Astrocyte of the spinal cord (primary cell): Measurements from ENCODE around the gene PLXNA2.
A peak's percentile ranks its signal among the peaks of the same experiment; 100 is the strongest.

ENCODE experiments used
- DNase-seq: peaks from one replicate; pipeline ENCODE4 v3.0.0; 2011; ENCODE audit warnings: low read depth, low spot score
- H3K4me3 ChIP-seq: 2 replicates; pipeline ENCODE4 v1.5.1; 2011; ENCODE audit warnings: low read depth, mild to moderate bottlenecking, low read length, moderate library complexity
- in situ Hi-C: cut with HindIII; loops from 2 replicates; pipeline ENCODE4 v1.10.0; 2017; ENCODE audit warnings: low sequenced_read_pairs
- TF ChIP-seq, protein P1 (sequence below): IDR thresholded peaks from 2 replicates; pipeline ENCODE4 v1.5.1; 2012; ENCODE audit warnings: low read depth, mild to moderate bottlenecking, low read length, inconsistent platforms

PLXNA2 gene

DNA sequence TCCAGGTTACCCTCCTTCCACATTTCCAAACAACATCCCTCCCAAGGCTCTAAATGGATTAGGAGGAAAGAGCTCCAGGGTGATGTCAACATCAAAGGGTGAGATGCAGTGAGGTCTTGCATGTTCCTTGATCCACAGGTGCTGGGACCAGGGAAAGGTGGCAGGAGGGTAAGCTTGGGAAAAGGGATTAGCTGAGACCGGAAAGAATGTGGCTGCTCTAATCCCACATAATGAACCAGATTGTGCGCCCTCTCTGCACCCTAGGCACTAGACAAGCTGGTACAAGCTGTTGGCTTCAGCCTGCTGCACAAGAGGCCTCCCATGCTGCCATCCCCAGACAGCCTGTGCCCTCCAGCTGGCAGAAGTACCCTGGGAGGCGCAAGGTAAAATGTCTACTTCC, 34.9 kb downstream of the PLXNA2 start:
- in situ Hi-C loops, result no loop called here
- H3K4me3 ChIP-seq, result no peak overlapping the region
- no peak for DNase-seq
- TF ChIP-seq, protein P1, sequence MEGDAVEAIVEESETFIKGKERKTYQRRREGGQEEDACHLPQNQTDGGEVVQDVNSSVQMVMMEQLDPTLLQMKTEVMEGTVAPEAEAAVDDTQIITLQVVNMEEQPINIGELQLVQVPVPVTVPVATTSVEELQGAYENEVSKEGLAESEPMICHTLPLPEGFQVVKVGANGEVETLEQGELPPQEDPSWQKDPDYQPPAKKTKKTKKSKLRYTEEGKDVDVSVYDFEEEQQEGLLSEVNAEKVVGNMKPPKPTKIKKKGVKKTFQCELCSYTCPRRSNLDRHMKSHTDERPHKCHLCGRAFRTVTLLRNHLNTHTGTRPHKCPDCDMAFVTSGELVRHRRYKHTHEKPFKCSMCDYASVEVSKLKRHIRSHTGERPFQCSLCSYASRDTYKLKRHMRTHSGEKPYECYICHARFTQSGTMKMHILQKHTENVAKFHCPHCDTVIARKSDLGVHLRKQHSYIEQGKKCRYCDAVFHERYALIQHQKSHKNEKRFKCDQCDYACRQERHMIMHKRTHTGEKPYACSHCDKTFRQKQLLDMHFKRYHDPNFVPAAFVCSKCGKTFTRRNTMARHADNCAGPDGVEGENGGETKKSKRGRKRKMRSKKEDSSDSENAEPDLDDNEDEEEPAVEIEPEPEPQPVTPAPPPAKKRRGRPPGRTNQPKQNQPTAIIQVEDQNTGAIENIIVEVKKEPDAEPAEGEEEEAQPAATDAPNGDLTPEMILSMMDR, result no peak

DNA sequence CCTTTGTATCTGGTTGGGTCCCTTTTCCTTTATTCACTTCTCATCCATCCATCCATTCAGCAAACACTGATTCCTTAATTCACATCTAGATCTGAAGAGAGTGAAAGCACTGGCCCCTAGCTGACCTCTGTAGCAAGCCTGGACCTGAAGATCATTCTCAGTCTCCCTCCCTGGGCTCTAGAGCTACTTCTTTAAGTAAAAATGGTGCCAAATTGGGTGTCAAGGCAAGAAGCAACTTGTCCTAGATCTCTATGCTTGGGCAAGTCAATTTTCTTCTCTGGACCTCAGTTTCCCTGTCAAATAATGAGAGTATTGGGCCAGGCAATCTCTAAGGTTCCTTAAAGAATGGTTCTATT, 36.1 kb downstream of the PLXNA2 start:
- TF ChIP-seq, protein P1, result no peak
- DNase-seq, result no peak
- no peak overlapping the region for H3K4me3 ChIP-seq
- in situ Hi-C loops, result no loop called here

DNA sequence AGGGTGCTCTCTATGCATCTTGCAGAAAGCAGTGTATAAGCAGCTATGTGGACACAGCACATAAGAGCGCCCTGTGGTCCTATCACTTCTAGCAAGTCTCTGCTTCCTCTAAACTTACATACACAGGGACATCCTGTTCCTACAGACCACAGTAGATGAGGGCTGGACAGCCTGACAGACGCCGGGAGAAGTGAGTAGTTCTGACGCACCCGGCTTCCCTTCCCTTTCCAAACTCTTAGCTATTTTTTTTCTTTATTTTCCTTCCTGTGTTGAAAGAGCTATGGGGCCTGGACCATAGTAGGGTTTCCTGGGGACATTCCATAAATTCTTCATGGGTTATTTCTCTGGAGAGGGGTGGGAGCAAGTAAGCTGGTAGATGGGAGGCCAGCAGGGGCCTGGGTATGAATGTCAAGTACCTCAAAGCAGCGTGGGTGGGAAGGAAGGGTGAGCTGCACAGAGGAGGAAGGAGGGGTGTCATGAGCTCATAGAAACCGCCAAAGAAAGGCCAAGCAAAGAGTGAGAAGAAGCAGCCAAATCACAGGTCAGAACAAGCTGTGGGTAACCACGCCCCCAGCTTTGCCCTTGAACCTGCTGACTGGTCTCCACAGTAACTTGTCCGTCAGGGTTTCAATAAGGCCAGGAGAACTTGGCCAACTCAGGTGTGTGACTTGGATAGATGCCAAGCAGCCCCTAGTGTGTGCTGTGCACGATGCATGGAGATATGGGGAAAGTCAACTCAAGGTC, 36.6 kb downstream of the PLXNA2 start:
- TF ChIP-seq, protein P1, result no peak
- in situ Hi-C loops, result no loop called here
- peak; percentile 97 for DNase-seq
- H3K4me3 ChIP-seq, result no peak overlapping the region

DNA sequence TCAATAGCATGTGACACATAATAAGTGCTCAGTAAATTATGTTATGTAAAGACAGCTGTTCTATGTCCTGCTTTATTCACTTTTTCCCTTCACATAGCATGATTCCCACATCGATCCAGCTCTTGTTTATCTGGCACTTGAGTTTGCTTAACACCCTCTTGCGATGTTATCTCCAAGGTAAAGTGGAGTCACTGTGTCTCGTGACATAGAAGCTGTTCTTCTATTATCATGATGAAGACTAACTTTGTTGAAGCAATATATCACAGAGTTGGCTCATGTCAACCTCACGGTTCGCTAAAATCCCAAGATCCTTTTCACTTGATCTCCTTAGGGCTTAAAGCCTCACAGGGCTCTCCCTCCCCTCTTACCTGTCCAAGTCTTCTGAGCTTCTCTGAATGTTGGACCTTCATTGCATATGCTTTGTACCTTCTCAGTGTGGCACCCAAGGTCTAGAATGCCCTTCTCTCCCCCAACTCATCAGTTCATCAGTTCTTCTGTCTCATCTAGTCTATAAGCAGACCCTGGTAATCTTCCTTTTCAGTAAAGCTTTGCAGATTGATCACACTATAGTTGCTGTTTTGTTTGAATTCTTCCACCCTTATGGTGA, 38.0 kb downstream of the PLXNA2 start:
- TF ChIP-seq, protein P1, result no peak
- no peak for DNase-seq
- H3K4me3 ChIP-seq, result no peak overlapping the region
- in situ Hi-C loops, result no loop called here

DNA sequence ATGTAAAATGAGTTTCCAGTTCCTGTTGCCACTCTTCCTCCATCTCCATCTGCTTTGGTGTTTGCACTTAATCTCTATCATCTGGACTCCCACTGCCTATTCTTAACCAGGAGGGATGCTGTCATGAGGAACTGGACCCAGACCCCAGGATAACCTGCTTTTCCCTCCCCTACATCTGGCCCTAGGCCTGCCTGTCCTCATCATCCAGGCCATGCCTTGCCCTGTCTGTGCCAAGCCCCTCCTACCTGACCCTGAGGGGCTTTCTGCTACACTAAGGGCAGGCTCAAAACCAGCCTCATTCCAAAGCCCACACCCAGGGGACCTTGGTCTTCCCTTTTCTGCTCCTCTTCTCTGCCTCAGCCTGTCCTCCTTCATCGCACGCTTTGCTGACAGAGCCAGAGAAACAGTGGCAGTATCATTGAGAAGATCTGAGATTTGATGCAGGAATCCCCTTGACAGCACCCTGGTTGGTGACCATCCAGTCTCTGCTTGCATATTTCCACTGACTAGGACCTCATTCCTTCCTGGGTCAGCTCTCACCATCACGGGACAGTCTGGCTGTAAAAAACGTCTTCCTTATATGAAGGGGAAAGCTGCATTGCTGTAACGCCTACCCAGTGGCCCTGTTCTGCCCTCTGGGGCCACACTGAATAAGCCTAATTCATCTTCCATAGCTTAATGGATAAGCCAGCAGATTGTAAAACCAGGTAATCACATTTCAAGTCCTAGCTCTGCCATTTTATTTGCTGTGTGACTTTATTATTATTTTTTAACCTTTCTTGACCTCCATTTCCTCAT, 38.8 kb downstream of the PLXNA2 start:
- no peak for DNase-seq
- H3K4me3 ChIP-seq, result no peak overlapping the region
- in situ Hi-C loops, result no loop called here
- TF ChIP-seq, protein P1, result no peak

DNA sequence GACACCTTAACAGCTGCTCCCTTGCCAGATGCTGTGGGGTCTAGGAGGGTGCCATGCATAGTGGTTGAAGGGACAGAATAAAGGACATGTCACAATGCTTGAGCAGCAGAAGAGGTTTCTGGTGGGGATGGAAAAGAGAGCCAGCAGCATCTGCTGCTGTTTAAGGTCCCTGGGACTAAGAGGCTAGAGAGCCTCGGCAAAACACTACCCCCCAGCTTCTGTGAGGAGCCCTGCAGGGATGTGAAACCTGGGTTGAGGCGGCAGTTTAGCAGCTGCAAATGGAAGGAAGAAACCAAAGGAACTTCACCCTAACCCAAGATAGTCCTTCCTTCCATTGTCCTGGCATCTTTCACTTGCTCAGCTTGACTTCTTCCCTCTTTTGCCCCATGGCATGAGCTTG, 39.4 kb downstream of the PLXNA2 start:
- no peak for DNase-seq
- H3K4me3 ChIP-seq, result no peak overlapping the region
- TF ChIP-seq, protein P1, result peak; percentile 19
- in situ Hi-C loops, result no loop called here
